HG02852 (cell line): ENCODE results near the gene AGTR1.
A peak's percentile ranks its signal among the peaks of the same experiment; 100 is the strongest.
"Not testable (repeated sequence)": the region's sequence is repeated elsewhere in the genome, so short reads cannot be mapped to it uniquely, and the experiment has no call there.

ENCODE experiments used
- ATAC-seq: cut with Tn5 transposase; IDR thresholded peaks from one replicate; pipeline ENCODE4 v1.9.1; 2021; ENCODE audit warnings: mild to moderate bottlenecking, moderate library complexity; ENCODE audit not compliant: unreplicated experiment

The AGTR1 gene

GRCh38 chr3:148717885-148718561 lies 20.3 kb downstream of the AGTR1 start:
- no peak for ATAC-seq

GRCh38 chr3:148718982-148719862 lies 21.5 kb downstream of the AGTR1 start:
- ATAC-seq: no peak

GRCh38 chr3:148720873-148721272 lies 23.2 kb downstream of the AGTR1 start:
- no peak for ATAC-seq

- ATAC-seq: peak; percentile 59
Measured at GRCh38 chr3:148723631-148724030, 25.9 kb downstream of the AGTR1 start.

- ATAC-seq: peak; percentile 77
Measured at GRCh38 chr3:148727231-148727630, 29.5 kb downstream of the AGTR1 start.

GRCh38 chr3:148728753-148729152 lies 31.1 kb downstream of the AGTR1 start:
- ATAC-seq: no peak

GRCh38 chr3:148729476-148730055 lies 31.9 kb downstream of the AGTR1 start:
- no peak for ATAC-seq

- ATAC-seq: no peak
Measured at GRCh38 chr3:148730676-148731075, 33.0 kb downstream of the AGTR1 start.

GRCh38 chr3:148735597-148735996 lies 37.9 kb downstream of the AGTR1 start:
- ATAC-seq: no peak

GRCh38 chr3:148736086-148736485 lies 38.4 kb downstream of the AGTR1 start:
- ATAC-seq: no peak

GRCh38 chr3:148737104-148737530 lies 39.4 kb downstream of the AGTR1 start:
- no peak for ATAC-seq

- ATAC-seq: no peak
Measured at GRCh38 chr3:148739720-148740119, 42.0 kb downstream of the AGTR1 start.

GRCh38 chr3:148740291-148740690 lies 42.6 kb downstream of the AGTR1 start:
- ATAC-seq: no peak

GRCh38 chr3:148741219-148741618 lies 43.5 kb downstream of the AGTR1 start:
- no peak for ATAC-seq

GRCh38 chr3:148742118-148742517 lies 44.4 kb downstream of the AGTR1 start:
- no peak for ATAC-seq

GRCh38 chr3:148746053-148746452 lies 48.4 kb downstream of the AGTR1 start:
- no peak for ATAC-seq

- ATAC-seq: no peak
Measured at GRCh38 chr3:148748283-148748682, 50.6 kb downstream of the AGTR1 start.

- no peak for ATAC-seq
Measured at GRCh38 chr3:148750296-148750695, 52.6 kb downstream of the AGTR1 start.

- no peak for ATAC-seq
Measured at GRCh38 chr3:148751461-148751860, 53.8 kb downstream of the AGTR1 start.

- not testable (repeated sequence) for ATAC-seq
Measured at GRCh38 chr3:148753385-148753784, 55.7 kb downstream of the AGTR1 start.

- ATAC-seq: no peak
Measured at GRCh38 chr3:148755570-148755969, 57.9 kb downstream of the AGTR1 start.

- no peak for ATAC-seq
Measured at GRCh38 chr3:148756311-148756710, 58.6 kb downstream of the AGTR1 start.
